CD14-positive monocyte (primary cell): ENCODE measurements around the gene DCLK2. TPM values are rescaled to one million over a fixed set of nuclear protein-coding genes. Genes with fewer than 3 reads are reported as not detected.

ENCODE experiments used
- DNase-seq, 3 donors: peaks; one replicate each; pipeline ENCODE4 v3.0.0-alpha.2; 2011 to 2022
- H2AFZ ChIP-seq: 2 replicates; pipeline ENCODE4 v1.6.0; 2012; ENCODE audit warnings: mild to moderate bottlenecking, low read depth, low read length, inconsistent platforms; ENCODE audit not compliant: insufficient read depth, poor library complexity, severe bottlenecking
- H3K27ac ChIP-seq, 2 donors: 1 replicate in 1 of 2; 2 replicates in 1 of 2; pipeline ENCODE4 v1.5.1; 2012 to 2013; ENCODE audit warnings: low read length in 2 of 2, control low read depth in 1 of 2, inconsistent platforms in 1 of 2, low read depth in 1 of 2, mild to moderate bottlenecking in 1 of 2
- H3K27me3 ChIP-seq, 2 donors: one replicate each; pipeline versions ENCODE4 v1.6.0 to v1.6.1; 2011 to 2013; ENCODE audit warnings: low read length in 2 of 2; ENCODE audit not compliant: control insufficient read depth in 2 of 2, insufficient read depth in 2 of 2
- H3K36me3 ChIP-seq, 2 donors: replicated peaks in 1 of 2; 1 replicate in 1 of 2; 2 replicates in 1 of 2; pipeline versions ENCODE4 v1.5.1 to v1.6.1; 2012 to 2013; ENCODE audit warnings: low read length in 2 of 2, control low read depth in 1 of 2, inconsistent platforms in 1 of 2, mild to moderate bottlenecking in 1 of 2; ENCODE audit not compliant: insufficient read depth in 2 of 2, control insufficient read depth in 1 of 2
- H3K4me1 ChIP-seq, 2 donors: 1 replicate in 1 of 2; 2 replicates in 1 of 2; pipeline versions ENCODE4 v1.5.1 to v1.6.1; 2012 to 2013; ENCODE audit warnings: low read length in 2 of 2, control low read depth in 1 of 2, inconsistent platforms in 1 of 2, mild to moderate bottlenecking in 1 of 2, moderate library complexity in 1 of 2; ENCODE audit not compliant: insufficient read depth in 2 of 2, control insufficient read depth in 1 of 2
- H3K4me2 ChIP-seq: replicated peaks from 2 replicates; pipeline ENCODE3; 2012; ENCODE audit warnings: low read length, moderate library complexity, mild to moderate bottlenecking; ENCODE audit not compliant: poor library complexity, severe bottlenecking; ENCODE audit errors: extremely low read depth
- H3K4me3 ChIP-seq, 3 experiments: fragments of 200-600 bp in 1 of 3; sonication (generic) in 1 of 3; replicated peaks in 1 of 3; 1 replicate in 2 of 3; 2 replicates in 1 of 3; pipeline ENCODE4 v1.5.1; 2011 to 2013; ENCODE audit warnings: low read length in 3 of 3, mild to moderate bottlenecking in 3 of 3, control low read depth in 2 of 3, low read depth in 2 of 3, inconsistent platforms in 1 of 3, moderate library complexity in 1 of 3
- H3K79me2 ChIP-seq: 2 replicates; pipeline ENCODE4 v1.6.0; 2012; ENCODE audit warnings: mild to moderate bottlenecking, control low read depth, inconsistent platforms, low read length, moderate library complexity; ENCODE audit not compliant: insufficient read depth
- H3K9ac ChIP-seq: 2 replicates; pipeline ENCODE4 v1.6.0; 2017; ENCODE audit warnings: low read length, mild to moderate bottlenecking; ENCODE audit not compliant: insufficient read depth, poor library complexity, severe bottlenecking
- H3K9me3 ChIP-seq, 2 donors: replicated peaks in 1 of 2; 1 replicate in 1 of 2; 2 replicates in 1 of 2; pipeline versions ENCODE4 v1.5.1 to v1.6.1; 2012 to 2013; ENCODE audit warnings: low read length in 2 of 2, control low read depth in 1 of 2; ENCODE audit not compliant: control insufficient read depth in 1 of 2, insufficient read depth in 1 of 2
- H4K20me1 ChIP-seq: 2 replicates; pipeline ENCODE4 v1.6.0; 2012; ENCODE audit warnings: mild to moderate bottlenecking, low read length, control low read depth, moderate library complexity; ENCODE audit not compliant: insufficient read depth
- H3K27ac Mint-ChIP-seq, 7 donors: one replicate each; pipeline ENCODE4 v1.8.0; 2020; ENCODE audit warnings: mild to moderate bottlenecking in 7 of 7, mixed read lengths in 7 of 7, moderate library complexity in 6 of 7, inconsistent platforms in 2 of 7
- H3K27me3 Mint-ChIP-seq, 3 donors: one replicate each; pipeline ENCODE4 v1.8.0; 2021 to 2022; ENCODE audit warnings: low read depth in 3 of 3, mild to moderate bottlenecking in 3 of 3, mixed read lengths in 3 of 3, moderate library complexity in 3 of 3, inconsistent platforms in 1 of 3
- H3K36me3 Mint-ChIP-seq, 2 donors: one replicate each; pipeline ENCODE4 v1.8.0; 2020; ENCODE audit warnings: mixed read lengths in 2 of 2, inconsistent platforms in 1 of 2, mild to moderate bottlenecking in 1 of 2
- H3K4me1 Mint-ChIP-seq: one replicate; pipeline ENCODE4 v1.8.0; 2020; ENCODE audit warnings: mild to moderate bottlenecking, mixed read lengths
- H3K4me3 Mint-ChIP-seq, 2 donors: one replicate each; pipeline ENCODE4 v1.8.0; 2020; ENCODE audit warnings: mild to moderate bottlenecking in 2 of 2, mixed read lengths in 2 of 2, moderate library complexity in 1 of 2
- H3K9me3 Mint-ChIP-seq, 7 donors: one replicate each; pipeline ENCODE4 v1.8.0; 2020 to 2022; ENCODE audit warnings: mixed read lengths in 7 of 7, mild to moderate bottlenecking in 6 of 7, moderate library complexity in 6 of 7, inconsistent platforms in 2 of 7
- CTCF ChIP-seq: fragments of 200-600 bp; IDR thresholded peaks from one replicate; pipeline ENCODE4 v1.8.0; 2022; ENCODE audit warnings: antibody characterized with exemption, mild to moderate bottlenecking
- WGBS: methylation state at CpG from one replicate; pipeline ENCODE4 v1.1.5; 2013; ENCODE audit warnings: missing lambda C conversion rate; ENCODE audit not compliant: insufficient coverage; 5-methylcytosine and 5-hydroxymethylcytosine counted together
- intact Hi-C, 2 donors: fragments of 100-400 bp; cut with micrococcal nuclease; formaldehyde crosslinking; loops; one replicate each; pipeline versions ENCODE4 v1.15.0 to v1.15.1; 2023
- polyA plus RNA-seq, 3 donors: library from polyadenylated mRNA; depleted of rRNA in 1 of 3; unstranded in 2 of 3; stranded (reverse) in 1 of 3; fragments of 300-500 nt in 2 of 3; fragments of >200 nt in 1 of 3; fragmentation: Illumina TruSeq in 2 of 3; gene quantifications; 1 replicate in 2 of 3; 2 replicates in 1 of 3; pipeline ENCODE4 v1.2.3, GENCODE V29; 2012 to 2021

DCLK2 gene
- polyA plus RNA-seq, 3 donors: 0.13 TPM; not detected in 2

- Histone ChIP-seq H3K36me3 (no peaks in the 10 kb centered on the region), H3K4me3 (no peak overlapping the region), H3K4me2 (no peak overlapping the region), H3K27me3 (no peaks in the 10 kb centered on the region), H3K79me2 (no peaks in the 10 kb centered on the region), H2AFZ (no peak overlapping the region), H4K20me1 (no peaks in the 10 kb centered on the region), H3K9me3 (no peaks in the 10 kb centered on the region), H3K9ac (no peak overlapping the region), H3K4me1 (no peaks in the 10 kb centered on the region), H3K27ac (no peak overlapping the region)
- 100% methylated on average over 1 of the region's 3 CpGs for WGBS
- Mint-ChIP-seq H3K4me3 (no peak overlapping the region), H3K9me3 (no peaks in the 10 kb centered on the region), H3K27me3 (peaks cover 0 to 3% (median 2%) of the 10 kb centered on the region in 3 donors), H3K36me3 (no peaks in the 10 kb centered on the region), H3K27ac (no peak overlapping the region), H3K4me1 (no peaks in the 10 kb centered on the region)
- TF ChIP-seq CTCF: no peak
- intact Hi-C loops: loop anchor here in 1 of 2 donors (10.0 kb wide), 1 partner anchor 231 kb away; no protein-coding TSS in a partner anchor
- no peak for DNase-seq
Measured at GRCh38 chr4:150215601-150216000, 137.4 kb downstream of the DCLK2 start.

DNA sequence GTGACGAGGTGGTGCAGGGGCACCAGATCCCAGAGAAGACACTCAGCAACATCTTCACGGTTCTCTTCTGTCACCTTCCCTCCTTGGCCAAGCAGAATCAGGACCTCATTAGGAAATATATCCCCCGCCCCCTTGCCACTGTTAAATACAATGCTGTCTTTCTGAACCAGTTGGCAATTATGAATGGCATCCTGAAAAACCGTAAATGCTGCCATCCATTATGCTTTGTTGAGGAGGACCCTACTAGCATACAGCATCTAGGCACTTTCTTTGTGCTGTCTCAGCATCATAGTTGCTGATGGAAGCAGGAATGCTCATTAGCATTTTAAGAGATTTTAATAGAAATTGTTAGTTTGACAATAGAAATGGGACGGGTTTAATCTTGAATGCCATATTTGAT is 138.5 kb downstream of the DCLK2 start:
- TF ChIP-seq CTCF: no peak
- intact Hi-C loops: loop anchor here in 1 of 2 donors (10.0 kb wide), 1 partner anchor 232 kb away; no protein-coding TSS in a partner anchor
- no peaks in the 10 kb centered on the region for H3K79me2 ChIP-seq
- DNase-seq: no peak
- H3K36me3 Mint-ChIP-seq: no peaks in the 10 kb centered on the region
- no peak overlapping the region for H3K9ac ChIP-seq
- no peaks in the 10 kb centered on the region for H3K9me3 ChIP-seq
- H3K4me1 Mint-ChIP-seq: no peaks in the 10 kb centered on the region
- no peak overlapping the region for H3K4me2 ChIP-seq
- H3K4me3 Mint-ChIP-seq: no peak overlapping the region
- WGBS: 90% methylated on average over 4 of the region's 5 CpGs
- no peaks in the 10 kb centered on the region for H3K4me1 ChIP-seq
- no peak overlapping the region for H2AFZ ChIP-seq
- H3K36me3 ChIP-seq: no peaks in the 10 kb centered on the region
- no peak overlapping the region for H3K27ac Mint-ChIP-seq
- no peaks in the 10 kb centered on the region for H4K20me1 ChIP-seq
- no peaks in the 10 kb centered on the region for H3K27me3 ChIP-seq
- no peaks in the 10 kb centered on the region for H3K9me3 Mint-ChIP-seq
- H3K27ac ChIP-seq: no peak overlapping the region
- peaks cover 0 to 2% (median 0%) of the 10 kb centered on the region in 3 donors for H3K27me3 Mint-ChIP-seq
- H3K4me3 ChIP-seq: no peak overlapping the region
